Camera-type eye (tissue), 1 donor: Measurements from ENCODE around the gene CTXN1. TPM values are rescaled to one million over a fixed set of nuclear protein-coding genes. Genes with fewer than 3 reads are reported as not detected.

Experiments
- total RNA-seq: library from RNA; depleted of rRNA; stranded (reverse); fragments of >200 nt; gene quantifications from one replicate; pipeline ENCODE4 v1.2.3, GENCODE V29; 2014

Gene CTXN1
- 10.9 TPM for total RNA-seq

GRCh38 chr19:7926021-7926726, at the start of gene CTXN1:
Gene CTXN1 (minus strand): TSS chr19:7926135. CDS start chr19:7925538, 597 bp downstream.

GRCh38 chr19:7943444-7944176, 17.7 kb upstream of the CTXN1 start, which contains the start of gene TIMM44:
Gene TIMM44 (minus strand): TSS chr19:7943666. CDS start chr19:7943651, 15 bp downstream.

DNA sequence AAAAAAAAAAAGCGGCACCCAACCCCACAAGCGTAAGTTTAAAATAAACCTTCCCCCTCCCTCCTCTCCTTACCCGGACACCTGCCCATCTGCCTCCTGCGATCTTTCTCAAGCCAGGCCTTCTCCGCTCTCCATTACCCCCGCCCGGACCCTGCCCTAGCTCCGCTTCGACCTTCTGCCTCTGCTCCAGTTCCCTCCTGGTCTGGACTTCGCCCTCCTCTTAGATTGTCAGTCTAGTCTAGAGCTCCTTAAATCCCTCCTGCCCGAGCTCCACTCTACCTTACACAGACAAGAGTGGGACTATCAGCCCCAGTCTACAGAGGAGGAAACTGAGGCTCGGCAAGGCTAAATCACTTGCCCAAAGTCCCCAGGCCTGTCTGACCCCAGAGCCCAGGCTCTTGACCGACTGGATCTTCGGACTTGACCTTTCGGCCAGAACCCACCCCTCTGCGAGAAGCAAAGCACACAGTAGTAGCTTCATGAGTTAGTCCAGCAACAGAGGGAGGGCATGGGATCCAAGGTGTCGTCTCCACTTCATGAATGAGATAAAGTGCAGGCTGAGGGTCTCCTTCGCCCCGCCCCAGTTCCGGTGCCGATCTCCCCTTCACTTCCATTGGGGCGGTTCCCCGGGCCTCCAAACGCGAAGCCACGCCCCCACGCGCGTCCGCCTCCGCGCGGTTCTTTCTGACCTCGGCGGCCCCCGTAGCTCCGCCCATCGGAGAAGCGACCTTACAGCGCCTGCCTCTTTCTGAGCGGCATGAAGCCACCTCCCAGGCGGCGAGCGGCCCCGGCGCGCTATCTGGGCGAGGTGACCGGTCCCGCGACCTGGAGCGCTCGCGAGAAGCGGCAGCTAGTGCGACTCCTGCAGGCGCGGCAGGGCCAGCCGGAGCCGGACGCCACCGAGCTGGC, 6.1 kb downstream of the CTXN1 start, which contains the start of gene SNAPC2:
TSS of gene SNAPC2 (plus strand) at position 729 of the 909 bp plus-strand sequence. CDS start at position 758, 29 bp downstream.

DNA sequence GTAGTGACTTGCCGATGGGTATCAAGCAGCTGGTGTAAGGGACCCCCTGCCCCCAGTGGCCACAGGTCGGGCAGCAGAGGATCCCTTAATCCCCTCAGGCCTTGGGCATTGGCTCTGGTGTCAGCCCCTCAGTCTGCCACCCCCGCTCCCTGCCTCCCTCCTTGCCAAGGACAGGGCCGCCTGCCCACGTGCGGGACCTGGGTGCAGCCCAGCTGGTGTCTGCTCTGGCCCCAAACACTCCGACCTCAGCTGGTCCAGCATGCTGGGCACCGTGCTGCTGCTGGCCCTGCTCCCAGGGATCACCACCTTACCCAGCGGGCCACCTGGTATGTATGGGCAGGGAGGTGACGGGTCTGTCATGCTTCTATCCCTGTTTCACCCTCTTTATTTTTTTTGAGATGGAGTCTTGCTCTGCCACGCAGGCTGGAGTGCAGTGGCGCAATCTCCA, 11.3 kb downstream of the CTXN1 start, which contains the start of gene TGFBR3L:
TSS of gene TGFBR3L (plus strand) at position 233 of the 448 bp plus-strand sequence.

DNA sequence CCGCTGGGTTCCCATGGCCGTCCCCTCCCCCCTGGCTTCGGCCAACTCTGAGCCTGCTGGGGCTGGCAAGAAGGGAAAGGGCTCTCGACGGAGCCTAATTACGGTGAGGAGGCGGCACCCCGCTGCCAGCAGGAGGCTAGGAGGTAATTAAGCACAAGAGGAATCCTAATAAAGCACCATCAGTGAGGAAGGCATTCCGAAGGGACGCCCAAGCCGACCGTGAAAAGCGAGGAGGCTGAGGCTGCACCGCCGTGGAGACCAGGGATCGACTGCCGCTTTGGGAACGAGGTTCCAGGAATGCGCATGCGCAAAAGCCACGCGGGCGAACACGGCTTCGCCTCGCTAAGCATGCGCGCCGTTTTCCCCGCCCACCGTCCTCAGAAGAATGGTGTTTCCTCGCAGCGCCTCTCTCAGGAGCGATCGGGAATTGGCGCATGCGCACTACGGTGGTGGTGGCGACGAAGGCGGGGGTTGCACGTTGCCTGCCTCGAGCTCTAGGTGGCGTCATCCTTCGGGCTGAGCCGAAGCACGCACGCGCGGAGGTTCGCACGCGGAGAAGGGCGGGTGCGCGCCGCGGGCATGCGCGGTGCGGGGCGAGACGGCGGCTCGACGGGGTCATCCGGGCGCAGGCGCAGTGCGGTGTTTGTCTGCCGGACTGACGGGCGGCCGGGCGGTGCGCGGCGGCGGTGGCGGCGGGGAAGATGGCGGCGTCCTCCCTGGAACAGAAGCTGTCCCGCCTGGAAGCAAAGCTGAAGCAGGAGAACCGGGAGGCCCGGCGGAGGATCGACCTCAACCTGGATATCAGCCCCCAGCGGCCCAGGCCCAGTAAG, 22.5 kb downstream of the CTXN1 start, which contains the start of gene MAP2K7:
TSS of gene MAP2K7 (plus strand) at position 634 of the 830 bp plus-strand sequence. CDS start at position 702, 68 bp downstream.

DNA sequence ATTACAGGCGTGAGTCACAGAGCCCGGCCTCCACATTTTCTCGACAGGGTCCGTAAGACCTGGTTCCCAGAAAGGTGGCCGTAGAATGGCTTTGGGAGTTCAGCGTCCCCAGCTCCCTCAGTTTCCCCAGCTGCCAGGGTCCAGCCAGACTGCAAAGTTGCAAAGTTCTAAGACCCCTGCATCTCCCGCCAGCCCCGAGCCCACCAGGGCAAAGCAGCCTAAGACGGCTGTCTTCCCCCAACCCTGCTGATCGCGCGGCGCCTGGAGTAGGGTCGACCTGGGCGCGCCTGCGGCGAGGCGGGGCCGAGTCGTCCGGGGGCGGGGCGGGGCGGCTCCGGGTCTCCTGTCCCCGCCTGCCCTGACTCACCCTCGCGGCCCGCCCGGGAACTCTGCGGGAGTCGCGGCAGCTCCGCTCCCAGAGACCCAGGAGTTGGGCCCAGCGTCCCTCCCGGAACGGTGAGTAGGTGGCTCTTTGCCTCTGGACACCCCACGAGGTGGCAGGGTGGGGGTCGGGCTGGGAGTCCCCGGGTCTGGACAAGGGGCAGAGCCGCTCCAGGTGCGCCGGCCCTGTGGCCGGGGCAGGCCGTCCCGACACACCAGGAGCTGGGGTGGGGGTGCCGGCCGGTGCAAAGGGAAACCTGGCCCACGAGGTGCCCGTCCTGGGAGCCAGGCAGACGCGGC, 37.6 kb downstream of the CTXN1 start, which contains the start of gene LRRC8E:
TSS of gene LRRC8E (plus strand) at position 366 of the 681 bp plus-strand sequence. CDS start 7,094 bp downstream, outside the sequence.

Other genes starting within 250 kb of the CTXN1 start
- gene MCEMP1, start 249.0 kb downstream of the CTXN1 start, total RNA-seq = not detected
- gene TRAPPC5, start 245.3 kb downstream of the CTXN1 start, total RNA-seq = 36.9 TPM
- gene FCER2, start 224.0 kb downstream of the CTXN1 start, total RNA-seq = not detected
- 0.71 TPM for gene CLEC4G, start 194.0 kb downstream of the CTXN1 start, total RNA-seq
- gene CD209, start 178.6 kb downstream of the CTXN1 start, total RNA-seq = 5.4 TPM
- 0.27 TPM for gene CLEC4M, start 162.9 kb downstream of the CTXN1 start, total RNA-seq
- 26.1 TPM for gene EVI5L, start 95.9 kb downstream of the CTXN1 start, total RNA-seq
- gene PRR36, start 51.7 kb downstream of the CTXN1 start, total RNA-seq = 4.7 TPM
- 0.33 TPM for gene LRRC8E, start 37.6 kb downstream of the CTXN1 start, total RNA-seq
- gene MAP2K7, start 22.3 kb downstream of the CTXN1 start, total RNA-seq = 20.3 TPM
- not detected for gene TGFBR3L, start 11.3 kb downstream of the CTXN1 start, total RNA-seq
- gene SNAPC2, start 5.8 kb downstream of the CTXN1 start, total RNA-seq = 7.1 TPM
- 52.4 TPM for gene TIMM44, start 17.5 kb upstream of the CTXN1 start, total RNA-seq
- 68.1 TPM for gene ELAVL1, start 79.5 kb upstream of the CTXN1 start, total RNA-seq
- gene CCL25, start 126.6 kb upstream of the CTXN1 start, total RNA-seq = not detected
- 9.1 TPM for gene FBN3, start 223.5 kb upstream of the CTXN1 start, total RNA-seq